Measurements from ENCODE around the gene LGMN. TPM values are rescaled to one million over a fixed set of nuclear protein-coding genes. Genes with fewer than 3 reads are reported as not detected.

LGMN gene
- total and polyA plus RNA-seq, 9 donors, result 27.3 to 231 (median 49.1) TPM

DNA sequence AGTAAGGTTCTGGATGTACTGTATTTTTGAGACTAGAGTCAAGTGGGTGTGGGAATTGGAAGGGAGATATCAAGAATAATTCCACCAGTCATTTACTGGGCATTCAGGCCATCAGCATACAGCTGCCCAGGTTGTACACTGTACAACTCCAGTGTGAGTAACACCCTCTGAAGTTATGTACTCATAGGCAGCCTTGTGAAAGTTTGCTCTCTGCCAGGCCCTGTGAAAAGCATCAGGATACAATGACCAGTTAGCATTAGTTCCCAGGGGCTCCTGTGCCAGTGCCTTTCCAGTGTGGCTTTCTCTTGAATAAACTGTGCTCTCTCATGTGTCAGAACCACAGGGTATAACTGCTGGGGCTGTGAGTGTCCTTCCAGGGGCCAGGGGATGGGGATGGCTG lies 89.7 kb downstream of the LGMN start:
- intact Hi-C loops (cut with DNase I), result no loop called here
- Histone ChIP-seq H3K4me1 (ENCODE audit: insufficient read depth) (no peaks in the 10 kb centered on the region), H3K36me3 (no peaks in the 10 kb centered on the region), H3K27me3 (no peaks in the 10 kb centered on the region), H3K9me3 (no peaks in the 10 kb centered on the region), H3K4me3 (no peak overlapping the region), H3K27ac (no peak overlapping the region)
- no peak for DNase-seq
- TF ChIP-seq, protein P1, sequence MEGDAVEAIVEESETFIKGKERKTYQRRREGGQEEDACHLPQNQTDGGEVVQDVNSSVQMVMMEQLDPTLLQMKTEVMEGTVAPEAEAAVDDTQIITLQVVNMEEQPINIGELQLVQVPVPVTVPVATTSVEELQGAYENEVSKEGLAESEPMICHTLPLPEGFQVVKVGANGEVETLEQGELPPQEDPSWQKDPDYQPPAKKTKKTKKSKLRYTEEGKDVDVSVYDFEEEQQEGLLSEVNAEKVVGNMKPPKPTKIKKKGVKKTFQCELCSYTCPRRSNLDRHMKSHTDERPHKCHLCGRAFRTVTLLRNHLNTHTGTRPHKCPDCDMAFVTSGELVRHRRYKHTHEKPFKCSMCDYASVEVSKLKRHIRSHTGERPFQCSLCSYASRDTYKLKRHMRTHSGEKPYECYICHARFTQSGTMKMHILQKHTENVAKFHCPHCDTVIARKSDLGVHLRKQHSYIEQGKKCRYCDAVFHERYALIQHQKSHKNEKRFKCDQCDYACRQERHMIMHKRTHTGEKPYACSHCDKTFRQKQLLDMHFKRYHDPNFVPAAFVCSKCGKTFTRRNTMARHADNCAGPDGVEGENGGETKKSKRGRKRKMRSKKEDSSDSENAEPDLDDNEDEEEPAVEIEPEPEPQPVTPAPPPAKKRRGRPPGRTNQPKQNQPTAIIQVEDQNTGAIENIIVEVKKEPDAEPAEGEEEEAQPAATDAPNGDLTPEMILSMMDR (IDR thresholded peaks at IDR 0.05), result no peak
- TF ChIP-seq EP300 (IDR thresholded peaks at IDR 0.05), result no peak
- no peak for TF ChIP-seq POLR2A (IDR thresholded peaks at IDR 0.05)

DNA sequence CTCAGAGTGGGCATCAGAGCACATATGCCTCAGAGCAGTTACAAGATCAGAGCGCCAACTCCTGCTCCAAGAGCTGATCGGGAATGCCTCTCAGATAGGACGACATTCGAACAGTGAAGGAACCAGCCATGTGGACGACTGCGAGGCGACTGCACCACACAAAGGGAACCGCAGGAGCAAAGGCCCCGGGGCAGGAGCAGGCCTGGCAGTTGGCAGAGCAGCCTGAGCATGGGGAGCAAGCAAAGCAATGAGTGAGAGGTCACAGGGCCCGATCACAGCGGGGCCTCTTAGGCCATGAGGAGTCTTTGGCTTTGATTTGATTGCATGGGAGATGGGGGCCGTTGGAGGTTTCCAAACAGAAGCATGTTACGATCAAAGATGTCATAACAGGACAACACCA lies 90.3 kb downstream of the LGMN start:
- no peaks in the 10 kb centered on the region for H3K36me3 ChIP-seq
- H3K27me3 ChIP-seq, result no peaks in the 10 kb centered on the region
- no peaks in the 10 kb centered on the region for H3K9me3 ChIP-seq
- DNase-seq, result no peak
- TF ChIP-seq EP300 (IDR thresholded peaks at IDR 0.05) (no peak), POLR2A (IDR thresholded peaks at IDR 0.05) (no peak)
- TF ChIP-seq, protein P1 (IDR thresholded peaks at IDR 0.05), result no peak
- intact Hi-C loops (cut with DNase I), result no loop called here
- H3K27ac ChIP-seq, result no peak overlapping the region
- H3K4me1 ChIP-seq (ENCODE audit: insufficient read depth), result no peaks in the 10 kb centered on the region
- H3K4me3 ChIP-seq, result no peak overlapping the region
- WGBS, 3 donors, result 81 to 86% (median 86%) methylated on average over 13 of the region's 13 CpGs

DNA sequence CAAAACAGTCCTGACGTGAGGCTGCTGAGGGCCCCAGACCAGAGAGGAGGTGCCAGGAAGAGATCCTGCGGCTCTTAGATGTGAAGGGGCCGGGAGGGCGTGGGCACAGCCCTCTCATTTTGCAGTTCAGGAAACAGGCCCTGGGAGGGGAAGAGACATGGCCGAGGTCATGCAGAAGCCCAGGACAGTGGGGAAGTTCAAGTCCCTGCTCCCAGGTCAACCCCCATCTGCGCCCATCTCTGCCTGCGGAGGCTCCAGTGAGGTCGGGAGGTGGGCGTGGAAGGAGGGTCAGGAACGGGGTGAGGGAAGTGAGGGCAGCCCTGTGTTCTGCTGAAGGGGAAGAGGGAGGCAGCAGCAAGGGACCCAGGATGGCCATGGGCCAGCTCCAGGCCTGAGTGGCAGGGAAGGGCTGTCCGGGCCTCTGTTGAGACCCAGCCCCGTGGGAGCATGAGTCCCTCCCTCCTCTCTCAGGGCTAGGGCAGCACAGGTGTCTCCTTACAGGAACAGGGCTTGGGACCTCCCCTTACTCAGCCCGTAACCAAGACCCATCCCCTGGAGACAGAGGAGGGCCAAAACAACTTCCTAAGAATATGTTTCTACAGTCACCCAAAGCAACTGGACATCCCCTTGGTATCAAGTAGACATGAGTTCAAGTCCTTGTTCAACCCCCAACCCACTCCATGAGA lies 90.8 kb downstream of the LGMN start:
- TF ChIP-seq, protein P1 (IDR thresholded peaks at IDR 0.05), result no peak
- TF ChIP-seq EP300 (IDR thresholded peaks at IDR 0.05) (no peak), POLR2A (IDR thresholded peaks at IDR 0.05) (no peak)
- Histone ChIP-seq H3K9me3 (no peaks in the 10 kb centered on the region), H3K4me1 (ENCODE audit: insufficient read depth) (no peaks in the 10 kb centered on the region), H3K27ac (no peak overlapping the region), H3K4me3 (no peak overlapping the region), H3K36me3 (no peaks in the 10 kb centered on the region), H3K27me3 (no peaks in the 10 kb centered on the region)
- intact Hi-C loops (cut with DNase I), result no loop called here
- WGBS, 3 donors, result 68 to 75% (median 73%) methylated on average over 13 of the region's 13 CpGs
- DNase-seq, result no peak

DNA sequence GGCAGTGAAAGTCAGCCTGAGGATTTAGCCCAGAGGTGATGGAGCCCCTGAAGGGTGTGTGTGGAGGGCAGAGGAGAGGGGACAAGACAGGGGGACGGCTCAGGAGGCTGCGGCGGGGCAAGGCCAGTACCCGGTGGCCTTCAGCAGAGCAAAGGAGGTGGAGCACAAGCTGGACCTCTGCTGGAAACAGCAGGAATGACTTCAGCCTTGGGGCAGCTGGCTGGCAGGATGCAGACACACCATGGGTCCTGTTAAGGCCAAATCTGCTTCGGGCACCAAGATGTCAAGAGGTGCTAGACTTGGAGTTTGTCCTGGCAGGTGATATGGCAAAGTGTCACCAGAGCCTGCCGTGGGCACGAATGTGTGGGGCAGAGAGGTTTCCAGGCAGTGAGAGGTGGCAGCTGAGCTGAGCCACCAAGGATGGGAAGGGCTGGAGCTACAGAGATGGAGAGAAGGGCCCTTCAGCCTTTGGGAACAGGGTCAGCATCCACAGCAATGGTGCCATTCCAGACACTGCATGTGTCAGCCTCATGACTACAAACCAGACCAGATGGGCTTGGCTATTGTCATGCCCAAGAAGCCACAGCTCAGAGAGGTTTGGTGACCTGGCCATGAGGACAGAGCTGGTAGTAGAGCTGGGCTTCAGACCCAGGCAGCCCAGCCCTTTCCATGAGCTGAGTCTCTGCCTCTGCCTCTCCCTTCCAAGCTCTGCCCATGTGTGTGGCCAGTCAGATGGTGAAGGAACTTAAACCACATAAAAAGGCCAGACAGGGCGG lies 91.9 kb downstream of the LGMN start:
- intact Hi-C loops (cut with DNase I), result no loop called here
- TF ChIP-seq EP300 (IDR thresholded peaks at IDR 0.05), result no peak
- no peak for TF ChIP-seq POLR2A (IDR thresholded peaks at IDR 0.05)
- TF ChIP-seq, protein P1 (IDR thresholded peaks at IDR 0.05), result no peak
- H3K9me3 ChIP-seq, result no peaks in the 10 kb centered on the region
- H3K36me3 ChIP-seq, result no peaks in the 10 kb centered on the region
- 90% methylated on average over 8 of the region's 8 CpGs for WGBS, 3 donors
- no peaks in the 10 kb centered on the region for H3K27me3 ChIP-seq
- no peak overlapping the region for H3K4me3 ChIP-seq
- no peak overlapping the region for H3K27ac ChIP-seq
- H3K4me1 ChIP-seq (ENCODE audit: insufficient read depth), result no peaks in the 10 kb centered on the region
- no peak for DNase-seq
